ENCODE data around the gene CLEC3B. TPM values are rescaled to one million over a fixed set of nuclear protein-coding genes. Genes with fewer than 3 reads are reported as not detected.
"Not testable (repeated sequence)": the region's sequence is repeated elsewhere in the genome, so short reads cannot be mapped to it uniquely, and the experiment has no call there.

Gene CLEC3B
- total and polyA plus RNA-seq, 4 donors: 69.1 to 177 (median 103) TPM

DNA sequence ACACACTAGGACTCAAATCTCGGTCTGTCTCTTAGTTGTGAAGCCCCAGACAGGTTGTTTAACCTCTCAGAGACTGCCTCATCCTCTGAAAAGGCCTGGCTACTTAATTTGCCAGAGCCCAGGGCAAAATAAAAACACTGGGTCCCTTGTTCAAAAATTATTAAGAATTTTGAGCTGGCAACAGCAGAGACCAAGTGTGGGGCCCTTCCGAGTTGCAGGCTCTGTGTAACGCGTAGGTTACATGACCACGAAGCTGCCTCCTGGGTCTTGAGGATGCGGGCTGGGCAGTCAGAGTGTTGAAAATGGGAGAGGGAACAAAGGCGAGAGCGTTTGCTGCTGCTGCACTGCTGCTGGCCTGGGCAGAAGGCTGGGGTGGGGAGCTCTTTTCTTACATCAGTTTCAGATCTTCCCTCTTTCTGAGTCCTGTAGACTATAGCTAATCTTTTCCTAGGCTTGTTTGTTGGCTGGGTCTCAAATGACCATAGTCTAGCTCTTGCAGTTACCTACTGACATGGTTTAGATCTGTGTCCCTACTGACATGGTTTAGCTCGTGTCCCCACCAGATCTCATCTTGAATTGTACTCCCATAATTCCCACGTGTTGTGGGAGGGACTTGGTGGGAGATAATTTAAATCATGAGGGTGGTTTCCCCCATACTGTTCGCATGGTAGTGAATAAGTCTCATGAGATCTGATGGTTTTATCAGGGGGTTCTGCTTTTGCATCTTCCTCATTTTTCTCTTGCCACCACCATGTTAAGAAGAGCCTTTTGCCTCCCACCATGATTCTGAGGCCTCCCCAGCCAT lies 49.9 kb downstream of the CLEC3B start:
- 84 to 88% methylated on average over 11 of the region's 11 CpGs for WGBS, 2 donors
- Histone ChIP-seq H3K9me3 (ENCODE audit: control insufficient read depth, low read length) (no peaks in the 10 kb centered on the region), H3K4me3 (ENCODE audit: low read length in 2 of 2) (no peak overlapping the region), H3K27ac (ENCODE audit: low read depth in 1 of 2, low read length in 2 of 2) (no peak overlapping the region), H3K4me1 (ENCODE audit: control insufficient read depth in 1 of 2, insufficient read depth in 2 of 2, low read length in 2 of 2) (no peaks in the 10 kb centered on the region), H3K27me3 (ENCODE audit: control insufficient read depth in 1 of 2, insufficient read depth in 2 of 2, low read length in 1 of 2) (no peaks in the 10 kb centered on the region), H3K36me3 (ENCODE audit: control insufficient read depth in 1 of 2, insufficient read depth in 2 of 2, low read length in 1 of 2) (no peaks in the 10 kb centered on the region)
- intact Hi-C loops (cut with DNase I): no loop called here
- ATAC-seq (ENCODE audit: low FRiP score): no peak
- DNase-seq: no peak

DNA sequence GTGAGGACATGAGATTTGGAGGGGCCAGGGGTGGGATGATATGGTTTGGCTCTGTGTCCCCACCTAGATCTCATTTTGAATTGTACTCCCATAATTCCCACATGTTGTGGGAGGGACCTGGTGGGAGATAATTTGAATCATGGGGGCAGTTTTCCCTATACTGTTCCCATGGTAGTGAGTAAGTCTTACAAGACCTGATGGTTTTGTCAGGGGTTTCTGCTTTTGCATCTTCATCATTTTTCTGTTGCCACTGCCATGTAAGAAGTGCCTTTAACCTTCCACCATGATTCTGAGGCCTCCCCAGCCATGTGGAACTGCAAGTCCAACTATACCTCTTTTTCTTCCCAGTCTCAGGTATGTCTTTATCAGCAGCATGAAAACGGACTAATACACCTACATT lies 52.2 kb downstream of the CLEC3B start:
- H3K9me3 ChIP-seq (ENCODE audit: control insufficient read depth, low read length); H3K4me1 ChIP-seq (ENCODE audit: control insufficient read depth in 1 of 2, insufficient read depth in 2 of 2, low read length in 2 of 2); intact Hi-C loops (cut with DNase I); H3K27me3 ChIP-seq (ENCODE audit: control insufficient read depth in 1 of 2, insufficient read depth in 2 of 2, low read length in 1 of 2); H3K27ac ChIP-seq (ENCODE audit: low read depth in 1 of 2, low read length in 2 of 2); DNase-seq; ATAC-seq (ENCODE audit: low FRiP score); H3K4me3 ChIP-seq (ENCODE audit: low read length in 2 of 2); H3K36me3 ChIP-seq (ENCODE audit: control insufficient read depth in 1 of 2, insufficient read depth in 2 of 2, low read length in 1 of 2): not testable (repeated sequence)
- 42 to 43% methylated on average over 1 of the region's 1 CpG for WGBS, 2 donors

GRCh38 chr3:45078910-45079522 lies 52.9 kb downstream of the CLEC3B start:
- Histone ChIP-seq H3K4me3 (ENCODE audit: low read length in 2 of 2) (no peak overlapping the region), H3K4me1 (ENCODE audit: control insufficient read depth in 1 of 2, insufficient read depth in 2 of 2, low read length in 2 of 2) (peaks cover 0 to 5% of the 10 kb centered on the region in 2 donors), H3K9me3 (ENCODE audit: control insufficient read depth, low read length) (no peaks in the 10 kb centered on the region), H3K36me3 (ENCODE audit: control insufficient read depth in 1 of 2, insufficient read depth in 2 of 2, low read length in 1 of 2) (no peaks in the 10 kb centered on the region), H3K27me3 (ENCODE audit: control insufficient read depth in 1 of 2, insufficient read depth in 2 of 2, low read length in 1 of 2) (no peaks in the 10 kb centered on the region), H3K27ac (ENCODE audit: low read depth in 1 of 2, low read length in 2 of 2) (no peak overlapping the region)
- ATAC-seq (ENCODE audit: low FRiP score): no peak
- intact Hi-C loops (cut with DNase I): no loop called here
- DNase-seq: no peak
- 89 to 90% methylated on average over 8 of the region's 8 CpGs for WGBS, 2 donors

DNA sequence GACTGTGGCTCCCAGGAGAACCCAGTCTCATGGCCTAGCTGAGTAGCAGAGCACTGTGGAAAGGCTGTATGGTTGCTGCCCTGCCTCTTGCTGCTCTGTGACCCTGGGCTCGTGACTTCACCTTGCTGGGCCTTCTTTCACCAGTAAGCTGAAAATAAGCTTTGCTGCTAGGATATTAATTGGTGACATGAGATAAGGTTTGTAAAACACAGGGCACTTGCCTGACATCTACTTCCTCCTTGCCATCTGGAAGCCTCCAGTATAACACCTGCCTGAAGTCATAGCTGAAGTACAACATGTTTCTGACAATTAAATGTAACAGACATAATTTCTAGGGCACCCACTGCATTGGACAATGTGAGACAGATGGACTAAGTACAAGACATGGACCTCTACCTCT lies 53.6 kb downstream of the CLEC3B start:
- H3K4me3 ChIP-seq (ENCODE audit: low read length in 2 of 2): no peak overlapping the region
- no peak overlapping the region for H3K27ac ChIP-seq (ENCODE audit: low read depth in 1 of 2, low read length in 2 of 2)
- no peaks in the 10 kb centered on the region for H3K27me3 ChIP-seq (ENCODE audit: control insufficient read depth in 1 of 2, insufficient read depth in 2 of 2, low read length in 1 of 2)
- H3K4me1 ChIP-seq (ENCODE audit: control insufficient read depth in 1 of 2, insufficient read depth in 2 of 2, low read length in 2 of 2): peaks cover 0 to 5% of the 10 kb centered on the region in 2 donors
- no peaks in the 10 kb centered on the region for H3K36me3 ChIP-seq (ENCODE audit: control insufficient read depth in 1 of 2, insufficient read depth in 2 of 2, low read length in 1 of 2)
- no peak for DNase-seq
- intact Hi-C loops (cut with DNase I): no loop called here
- WGBS, 2 donors: 91 to 95% methylated on average over 1 of the region's 1 CpG
- no peak for ATAC-seq (ENCODE audit: low FRiP score)
- no peaks in the 10 kb centered on the region for H3K9me3 ChIP-seq (ENCODE audit: control insufficient read depth, low read length)

DNA sequence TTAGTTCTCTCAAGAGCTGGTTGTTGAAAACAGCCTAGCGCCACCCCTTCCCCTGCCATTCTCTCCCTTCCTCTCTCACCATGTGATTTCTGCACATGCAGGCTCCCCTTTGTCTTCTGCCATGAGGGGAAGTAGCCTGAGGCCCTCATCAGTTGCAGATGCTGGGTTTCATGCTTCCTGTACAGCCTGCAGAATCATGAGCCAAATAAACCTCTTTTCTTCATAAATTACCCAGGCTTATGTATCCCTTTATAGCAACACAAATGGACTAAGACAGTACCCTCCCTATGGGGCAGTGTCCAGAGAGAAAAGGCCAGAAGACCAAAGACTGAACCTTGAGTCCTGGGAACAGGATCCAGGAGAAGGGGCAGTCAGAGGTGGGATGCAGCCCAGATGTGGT lies 54.7 kb downstream of the CLEC3B start:
- no peak for DNase-seq
- no peak overlapping the region for H3K4me3 ChIP-seq (ENCODE audit: low read length in 2 of 2)
- H3K27ac ChIP-seq (ENCODE audit: low read depth in 1 of 2, low read length in 2 of 2): no peak overlapping the region
- intact Hi-C loops (cut with DNase I): no loop called here
- peaks cover 0 to 5% of the 10 kb centered on the region in 2 donors for H3K4me1 ChIP-seq (ENCODE audit: control insufficient read depth in 1 of 2, insufficient read depth in 2 of 2, low read length in 2 of 2)
- WGBS, 2 donors: 92 to 94% methylated on average over 1 of the region's 1 CpG
- no peak for ATAC-seq (ENCODE audit: low FRiP score)
- H3K27me3 ChIP-seq (ENCODE audit: control insufficient read depth in 1 of 2, insufficient read depth in 2 of 2, low read length in 1 of 2): no peaks in the 10 kb centered on the region
- no peaks in the 10 kb centered on the region for H3K9me3 ChIP-seq (ENCODE audit: control insufficient read depth, low read length)
- H3K36me3 ChIP-seq (ENCODE audit: control insufficient read depth in 1 of 2, insufficient read depth in 2 of 2, low read length in 1 of 2): no peaks in the 10 kb centered on the region

DNA sequence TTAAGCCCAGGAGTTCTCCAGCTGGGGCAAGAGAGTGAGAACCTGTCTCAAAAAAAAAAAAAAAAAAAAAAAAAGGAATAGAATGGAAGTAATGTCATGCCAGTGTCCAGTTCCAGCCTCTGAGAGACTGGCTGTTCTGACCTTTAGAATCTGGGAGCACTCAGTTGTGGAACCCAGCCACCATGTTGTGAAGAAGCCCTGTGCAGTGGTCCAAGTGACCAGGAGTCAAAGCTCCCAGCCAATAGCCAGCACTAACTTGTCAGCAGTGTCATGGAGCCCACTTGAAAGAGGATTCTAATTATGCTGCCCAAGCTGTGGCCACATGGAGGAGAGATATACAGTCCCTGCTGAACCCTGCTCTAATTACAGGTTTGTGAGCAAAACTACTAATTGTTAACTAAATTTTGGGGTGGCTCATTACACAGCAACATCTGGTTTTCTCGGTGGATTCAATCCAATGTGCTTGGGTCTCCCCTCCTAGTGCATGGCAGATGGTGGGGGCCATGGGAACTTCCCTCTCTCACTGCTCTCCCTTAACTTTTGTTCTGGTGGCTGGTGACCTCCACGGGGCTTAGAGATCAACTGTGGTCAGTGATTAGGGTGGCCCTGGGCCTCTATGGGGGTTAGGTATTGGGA lies 55.5 kb downstream of the CLEC3B start:
- H3K27me3 ChIP-seq (ENCODE audit: control insufficient read depth in 1 of 2, insufficient read depth in 2 of 2, low read length in 1 of 2): no peaks in the 10 kb centered on the region
- H3K36me3 ChIP-seq (ENCODE audit: control insufficient read depth in 1 of 2, insufficient read depth in 2 of 2, low read length in 1 of 2): no peaks in the 10 kb centered on the region
- 57 to 60% methylated on average over 2 of the region's 2 CpGs for WGBS, 2 donors
- DNase-seq (no peak), ATAC-seq (ENCODE audit: low FRiP score) (no peak)
- no peaks in the 10 kb centered on the region for H3K9me3 ChIP-seq (ENCODE audit: control insufficient read depth, low read length)
- intact Hi-C loops (cut with DNase I): no loop called here
- peak overlapping the region in 1 of 2 donors; percentile 28 for H3K27ac ChIP-seq (ENCODE audit: low read depth in 1 of 2, low read length in 2 of 2)
- no peak overlapping the region for H3K4me3 ChIP-seq (ENCODE audit: low read length in 2 of 2)
- H3K4me1 ChIP-seq (ENCODE audit: control insufficient read depth in 1 of 2, insufficient read depth in 2 of 2, low read length in 2 of 2): peaks cover 0 to 5% of the 10 kb centered on the region in 2 donors

DNA sequence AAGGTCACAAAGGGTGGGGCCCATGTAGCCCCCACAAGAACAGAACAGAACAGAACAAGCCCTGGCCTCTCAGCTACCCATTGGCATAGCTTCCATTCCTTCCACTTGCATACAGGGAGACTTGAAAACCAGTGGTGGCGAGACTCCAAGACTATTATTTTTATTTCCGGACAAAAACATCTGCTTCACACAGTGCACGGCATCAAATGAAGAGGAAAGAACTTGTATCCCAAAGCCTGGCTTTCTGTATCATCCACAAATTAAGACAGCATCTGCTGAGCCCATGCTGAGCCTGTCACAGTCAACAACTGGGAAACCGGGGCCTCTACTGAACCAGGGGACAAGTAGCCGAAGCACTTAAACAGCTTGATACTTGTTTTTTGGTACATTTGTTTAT lies 56.0 kb downstream of the CLEC3B start:
- intact Hi-C loops (cut with DNase I): no loop called here
- no peaks in the 10 kb centered on the region for H3K36me3 ChIP-seq (ENCODE audit: control insufficient read depth in 1 of 2, insufficient read depth in 2 of 2, low read length in 1 of 2)
- 27 to 37% methylated on average over 5 of the region's 5 CpGs for WGBS, 2 donors

DNA sequence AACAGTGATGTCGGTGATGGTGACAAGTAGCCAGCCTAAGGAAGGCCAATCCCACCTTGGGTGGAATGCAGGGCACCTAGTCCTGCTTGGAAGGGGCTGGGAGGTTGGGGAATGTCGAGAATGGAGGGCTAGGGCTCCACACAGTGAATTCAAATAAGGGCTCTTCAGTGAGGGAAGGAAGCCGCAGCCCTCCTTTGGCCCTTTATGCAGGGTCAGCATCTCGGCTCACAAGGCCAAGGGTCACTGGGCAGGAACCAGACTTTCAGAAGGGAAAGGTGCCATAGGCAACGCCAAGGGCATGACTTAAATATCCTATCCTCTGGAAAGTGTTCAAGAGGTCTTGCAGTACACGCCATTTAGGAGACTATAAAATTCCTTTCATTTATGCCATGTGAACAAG lies 56.9 kb downstream of the CLEC3B start:
- DNase-seq (no peak), ATAC-seq (ENCODE audit: low FRiP score) (no peak)
- Histone ChIP-seq H3K36me3 (ENCODE audit: control insufficient read depth in 1 of 2, insufficient read depth in 2 of 2, low read length in 1 of 2) (no peaks in the 10 kb centered on the region), H3K9me3 (ENCODE audit: control insufficient read depth, low read length) (no peaks in the 10 kb centered on the region), H3K27ac (ENCODE audit: low read depth in 1 of 2, low read length in 2 of 2) (peak overlapping the region in 1 of 2 donors; percentile 20), H3K27me3 (ENCODE audit: control insufficient read depth in 1 of 2, insufficient read depth in 2 of 2, low read length in 1 of 2) (no peaks in the 10 kb centered on the region), H3K4me1 (ENCODE audit: control insufficient read depth in 1 of 2, insufficient read depth in 2 of 2, low read length in 2 of 2) (peaks cover 0 to 5% of the 10 kb centered on the region in 2 donors), H3K4me3 (ENCODE audit: low read length in 2 of 2) (no peak overlapping the region)
- WGBS, 2 donors: 93 to 94% methylated on average over 6 of the region's 6 CpGs
- intact Hi-C loops (cut with DNase I): no loop called here

More for the DNA sequence above, 56.0 kb downstream of the CLEC3B start:
- peak overlapping the region in 1 of 2 donors; percentile 28 for H3K27ac ChIP-seq (ENCODE audit: low read depth in 1 of 2, low read length in 2 of 2)
- no peaks in the 10 kb centered on the region for H3K9me3 ChIP-seq (ENCODE audit: control insufficient read depth, low read length)
- no peak overlapping the region for H3K4me3 ChIP-seq (ENCODE audit: low read length in 2 of 2)
- H3K27me3 ChIP-seq (ENCODE audit: control insufficient read depth in 1 of 2, insufficient read depth in 2 of 2, low read length in 1 of 2): no peaks in the 10 kb centered on the region
- ATAC-seq (ENCODE audit: low FRiP score): no peak
- DNase-seq: no peak
- peaks cover 0 to 5% of the 10 kb centered on the region in 2 donors for H3K4me1 ChIP-seq (ENCODE audit: control insufficient read depth in 1 of 2, insufficient read depth in 2 of 2, low read length in 2 of 2)

Measured in aorta (tissue), 5 donors.